H9 (cell line): ENCODE results near the gene TNK2. TPM values are rescaled to one million over a fixed set of nuclear protein-coding genes. Genes with fewer than 3 reads are reported as not detected.

Experiments used
- DNase-seq: peaks from one replicate; pipeline ENCODE4 v3.0.0-alpha.2; 2017
- H2AFZ ChIP-seq: one replicate; pipeline ENCODE4 v1.6.1; 2013; ENCODE audit warnings: mild to moderate bottlenecking, low read length, control low read depth, moderate library complexity
- H2AK5ac ChIP-seq: 2 replicates; pipeline ENCODE4 v1.6.1; 2013; ENCODE audit warnings: low read length, control low read depth, mixed read lengths; ENCODE audit not compliant: insufficient read length
- H2BK120ac ChIP-seq: one replicate; pipeline ENCODE4 v1.6.1; 2013; ENCODE audit warnings: low read depth, mild to moderate bottlenecking, low read length, control low read depth, inconsistent platforms; ENCODE audit not compliant: poor library complexity, severe bottlenecking
- H2BK12ac ChIP-seq: 2 replicates; pipeline ENCODE4 v1.6.1; 2013; ENCODE audit warnings: low read length, control low read depth, mixed read lengths, low read depth; ENCODE audit not compliant: insufficient read length
- H2BK15ac ChIP-seq: 2 replicates; pipeline ENCODE4 v1.6.1; 2013; ENCODE audit warnings: low read depth, low read length, control low read depth
- H2BK20ac ChIP-seq: one replicate; pipeline ENCODE4 v1.6.1; 2013; ENCODE audit warnings: low read depth, mild to moderate bottlenecking, low read length, control low read depth, inconsistent platforms; ENCODE audit not compliant: poor library complexity, severe bottlenecking
- H2BK5ac ChIP-seq: 2 replicates; pipeline ENCODE4 v1.6.1; 2013; ENCODE audit warnings: low read length, control low read depth, mixed read lengths; ENCODE audit not compliant: insufficient read length
- H3K14ac ChIP-seq: 2 replicates; pipeline ENCODE4 v1.6.1; 2013; ENCODE audit warnings: low read length, control low read depth; ENCODE audit not compliant: insufficient read depth
- H3K18ac ChIP-seq: 2 replicates; pipeline ENCODE4 v1.6.1; 2013; ENCODE audit warnings: low read depth, mild to moderate bottlenecking, mixed read lengths, low read length, control low read depth; ENCODE audit not compliant: insufficient read length
- H3K23ac ChIP-seq: 2 replicates; pipeline ENCODE4 v1.6.1; 2013; ENCODE audit warnings: low read length, control low read depth, mixed read lengths, low read depth; ENCODE audit not compliant: insufficient read length
- H3K23me2 ChIP-seq: 2 replicates; pipeline ENCODE4 v1.6.1; 2013; ENCODE audit warnings: low read depth, mild to moderate bottlenecking, mixed read lengths, low read length, control low read depth; ENCODE audit not compliant: insufficient read length, poor library complexity, severe bottlenecking
- H3K27ac ChIP-seq: 2 replicates; pipeline ENCODE4 v1.5.1; 2013; ENCODE audit warnings: low read length, control low read depth, mixed read lengths, low read depth; ENCODE audit not compliant: insufficient read length
- H3K27me3 ChIP-seq: 2 replicates; pipeline ENCODE4 v1.6.1; 2013; ENCODE audit warnings: low read length, control low read depth, inconsistent platforms; ENCODE audit not compliant: insufficient read depth
- H3K4ac ChIP-seq: 2 replicates; pipeline ENCODE4 v1.6.1; 2013; ENCODE audit warnings: low read depth, mild to moderate bottlenecking, control low read depth, inconsistent platforms, low read length, moderate library complexity
- H3K4me1 ChIP-seq: 2 replicates; pipeline ENCODE4 v1.6.1; 2013; ENCODE audit warnings: low read length, control low read depth, inconsistent platforms; ENCODE audit not compliant: insufficient read depth
- H3K4me2 ChIP-seq: 2 replicates; pipeline ENCODE4 v1.6.1; 2013; ENCODE audit warnings: low read length, control low read depth, mixed read lengths; ENCODE audit not compliant: insufficient read length, insufficient read depth
- H3K56ac ChIP-seq: 2 replicates; pipeline ENCODE4 v1.6.1; 2013; ENCODE audit warnings: low read depth, mild to moderate bottlenecking, mixed read lengths, low read length, control low read depth; ENCODE audit not compliant: insufficient read length
- H3K79me1 ChIP-seq: 2 replicates; pipeline ENCODE4 v1.6.1; 2013; ENCODE audit warnings: low read depth, mild to moderate bottlenecking, moderate library complexity, low read length, control low read depth, inconsistent platforms; ENCODE audit not compliant: insufficient read depth, poor library complexity, severe bottlenecking
- H3K79me2 ChIP-seq: 2 replicates; pipeline ENCODE4 v1.6.1; 2013; ENCODE audit warnings: low read length, control low read depth, inconsistent platforms; ENCODE audit not compliant: insufficient read depth
- H3K9ac ChIP-seq: 2 replicates; pipeline ENCODE4 v1.6.1; 2013; ENCODE audit warnings: low read length, control low read depth, mixed read lengths; ENCODE audit not compliant: insufficient read length; ENCODE audit errors: extremely low read depth
- H3K9me3 ChIP-seq: one replicate; pipeline ENCODE4 v1.6.1; 2013; ENCODE audit warnings: low read depth, low read length, inconsistent platforms; ENCODE audit not compliant: control insufficient read depth
- H3T11ph ChIP-seq: one replicate; pipeline ENCODE4 v1.6.1; 2013; ENCODE audit warnings: mild to moderate bottlenecking, low read length, control low read depth, inconsistent platforms
- H4K20me1 ChIP-seq: one replicate; pipeline ENCODE4 v1.6.1; 2013; ENCODE audit not compliant: control insufficient read depth, insufficient read length, insufficient read depth
- H4K5ac ChIP-seq: 2 replicates; pipeline ENCODE4 v1.6.1; 2013; ENCODE audit warnings: low read depth, mild to moderate bottlenecking, mixed read lengths, low read length, control low read depth; ENCODE audit not compliant: insufficient read length
- H4K8ac ChIP-seq: replicated peaks from 2 replicates; pipeline ENCODE4 v1.6.1; 2013; ENCODE audit warnings: low read length, control low read depth, mixed read lengths, low read depth; ENCODE audit not compliant: insufficient read length
- H4K91ac ChIP-seq: 2 replicates; pipeline ENCODE4 v1.6.1; 2013; ENCODE audit warnings: low read depth, mild to moderate bottlenecking, moderate library complexity, mixed read lengths, low read length, control low read depth; ENCODE audit not compliant: insufficient read length
- H3K27ac Mint-ChIP-seq, 3 experiments: 2 replicates in 2 of 3; 3 replicates in 1 of 3; pipeline ENCODE4 v1.8.0; 2020 to 2021; ENCODE audit warnings: mixed read lengths in 3 of 3, mild to moderate bottlenecking in 1 of 3, moderate library complexity in 1 of 3
- H3K27me3 Mint-ChIP-seq: 2 replicates; pipeline ENCODE4 v1.8.0; 2021; ENCODE audit warnings: low read depth, mild to moderate bottlenecking, moderate library complexity, mixed read lengths
- H3K36me3 Mint-ChIP-seq, 3 experiments: 2 replicates in 2 of 3; 3 replicates in 1 of 3; pipeline ENCODE4 v1.8.0; 2020 to 2021; ENCODE audit warnings: low read depth in 3 of 3, mixed read lengths in 3 of 3; ENCODE audit not compliant: insufficient read depth in 1 of 3
- H3K4me1 Mint-ChIP-seq, 2 experiments: 2 replicates each; pipeline ENCODE4 v1.8.0; 2020; ENCODE audit warnings: mixed read lengths in 2 of 2
- H3K4me3 Mint-ChIP-seq, 2 experiments: 2 replicates in 1 of 2; 3 replicates in 1 of 2; pipeline ENCODE4 v1.8.0; 2020 to 2021; ENCODE audit warnings: mild to moderate bottlenecking in 2 of 2, mixed read lengths in 2 of 2, moderate library complexity in 1 of 2
- H3K9me3 Mint-ChIP-seq, 2 experiments: 2 replicates in 1 of 2; 3 replicates in 1 of 2; pipeline ENCODE4 v1.8.0; 2020; ENCODE audit warnings: mild to moderate bottlenecking in 2 of 2, mixed read lengths in 2 of 2, moderate library complexity in 1 of 2
- CTCF ChIP-seq: fragments of 200-600 bp; sonication (generic); conservative IDR thresholded peaks from 3 replicates; pipeline ENCODE4 v1.8.0; 2021; ENCODE audit warnings: antibody characterized with exemption, mild to moderate bottlenecking
- WGBS: extraction: QIAGEN DNeasy Blood & Tissue Kit; methylation state at CpG from one replicate; pipeline ENCODE4 v1.1.7; 2013; ENCODE audit warnings: missing lambda C conversion rate, low lambda C conversion rate, mixed read lengths; ENCODE audit not compliant: insufficient read length; ENCODE audit errors: extremely low coverage; 5-methylcytosine and 5-hydroxymethylcytosine counted together
- total RNA-seq: library from RNA; stranded (reverse); gene quantifications from 2 replicates; pipeline ENCODE4 v1.2.1, GENCODE V29; 2021

The TNK2 gene
- total RNA-seq, 1 experiment from 2014 or later: 34.5 TPM

- H3K4ac ChIP-seq: no peak overlapping the region
- H3K79me1 ChIP-seq: no peaks in the 10 kb centered on the region
- no peak overlapping the region for H3T11ph ChIP-seq
- no peak overlapping the region for H2BK5ac ChIP-seq
- Mint-ChIP-seq H3K27me3 (peaks cover 2% of the 10 kb centered on the region; the same call in 1 of the 2 replicates), H3K4me3 (no peak overlapping the region), H3K9me3 (no peaks in the 10 kb centered on the region; a peak in 1 of 5 replicates), H3K4me1 (peaks cover 7 to 8% of the 10 kb centered on the region in 2 experiments; a peak in 3 of 4 replicates), H3K36me3 (no peaks in the 10 kb centered on the region), H3K27ac (no peak overlapping the region)
- no peak overlapping the region for H4K8ac ChIP-seq
- H3K18ac ChIP-seq: no peak overlapping the region
- H3K79me2 ChIP-seq: no peaks in the 10 kb centered on the region
- H3K9me3 ChIP-seq: no peaks in the 10 kb centered on the region
- no peaks in the 10 kb centered on the region for H4K20me1 ChIP-seq
- H2BK20ac ChIP-seq: no peak overlapping the region
- no peaks in the 10 kb centered on the region; the same call in 1 of the 2 replicates for H3K4me1 ChIP-seq
- no peaks in the 10 kb centered on the region for H3K27me3 ChIP-seq
- no peak overlapping the region for H3K4me2 ChIP-seq
- no peak overlapping the region for H2AK5ac ChIP-seq
- TF ChIP-seq CTCF: no peak
- no peaks in the 10 kb centered on the region for H3K23me2 ChIP-seq
- no CpG with 5 or more reads among the region's 10 CpGs for WGBS
- H2BK12ac ChIP-seq: no peak overlapping the region
- H3K23ac ChIP-seq: no peak overlapping the region
- H4K91ac ChIP-seq: no peak overlapping the region
- no peak overlapping the region for H4K5ac ChIP-seq
- DNase-seq: no peak
- H3K56ac ChIP-seq: no peak overlapping the region
- H3K14ac ChIP-seq: no peak overlapping the region
- no peak overlapping the region for H2AFZ ChIP-seq
- H3K27ac ChIP-seq: no peak overlapping the region
- H2BK120ac ChIP-seq: no peak overlapping the region
- no peak overlapping the region for H2BK15ac ChIP-seq
- no peak overlapping the region for H3K9ac ChIP-seq
Observed at GRCh38 chr3:195823280-195823679, 85.1 kb downstream of the TNK2 start.
